Stimulated activated CD4-positive, alpha-beta T cell treated with anti-CD3 and anti-CD28 coated beads, Interleukin-4, amount 100 ng/mL, for 4 hours (primary cell): ENCODE measurements around the gene RAP1GAP.

Experiments
- DNase-seq, 2 experiments: peaks; one replicate each; pipeline ENCODE4 v3.0.0-alpha.2; 2020

The RAP1GAP gene

DNA sequence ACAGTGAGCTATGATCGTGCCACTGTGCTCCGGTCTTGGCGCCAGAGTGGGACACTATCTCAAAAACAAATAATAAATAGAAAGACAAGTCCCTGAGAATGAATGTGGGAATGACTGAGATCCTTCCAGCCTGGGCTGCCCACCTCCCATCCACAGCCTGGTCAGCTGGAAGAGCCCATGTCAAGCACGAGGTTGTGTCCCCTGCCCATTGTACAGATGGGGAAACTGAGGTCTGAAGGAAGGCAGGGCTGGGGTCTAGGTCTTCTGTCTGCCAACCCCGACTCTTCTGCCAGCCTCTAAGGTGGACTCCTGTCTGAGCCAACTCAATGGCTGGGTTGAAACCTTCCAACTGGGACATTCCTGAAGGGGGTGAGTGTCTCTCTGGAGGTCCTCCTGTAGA, 79.5 kb downstream of the RAP1GAP start:
- no peak for DNase-seq

DNA sequence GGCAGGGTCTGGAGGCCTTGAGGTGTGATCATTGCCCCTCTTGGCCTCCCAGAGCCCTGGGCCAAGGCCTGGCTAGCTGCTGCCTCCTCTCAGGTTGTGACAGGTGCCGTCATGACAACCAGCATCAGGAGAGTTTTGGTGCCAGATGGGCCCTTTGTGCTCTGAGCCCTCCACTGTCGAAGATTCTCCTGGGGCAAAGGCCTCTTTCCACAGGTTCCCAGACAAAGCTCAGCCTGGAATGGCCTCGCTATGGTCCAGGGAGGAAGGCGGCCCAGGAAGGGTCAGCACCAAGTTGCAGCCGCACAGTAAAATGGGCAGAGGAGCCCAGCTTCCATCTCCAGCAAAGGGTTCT, 81.6 kb downstream of the RAP1GAP start:
- DNase-seq, result no peak

DNA sequence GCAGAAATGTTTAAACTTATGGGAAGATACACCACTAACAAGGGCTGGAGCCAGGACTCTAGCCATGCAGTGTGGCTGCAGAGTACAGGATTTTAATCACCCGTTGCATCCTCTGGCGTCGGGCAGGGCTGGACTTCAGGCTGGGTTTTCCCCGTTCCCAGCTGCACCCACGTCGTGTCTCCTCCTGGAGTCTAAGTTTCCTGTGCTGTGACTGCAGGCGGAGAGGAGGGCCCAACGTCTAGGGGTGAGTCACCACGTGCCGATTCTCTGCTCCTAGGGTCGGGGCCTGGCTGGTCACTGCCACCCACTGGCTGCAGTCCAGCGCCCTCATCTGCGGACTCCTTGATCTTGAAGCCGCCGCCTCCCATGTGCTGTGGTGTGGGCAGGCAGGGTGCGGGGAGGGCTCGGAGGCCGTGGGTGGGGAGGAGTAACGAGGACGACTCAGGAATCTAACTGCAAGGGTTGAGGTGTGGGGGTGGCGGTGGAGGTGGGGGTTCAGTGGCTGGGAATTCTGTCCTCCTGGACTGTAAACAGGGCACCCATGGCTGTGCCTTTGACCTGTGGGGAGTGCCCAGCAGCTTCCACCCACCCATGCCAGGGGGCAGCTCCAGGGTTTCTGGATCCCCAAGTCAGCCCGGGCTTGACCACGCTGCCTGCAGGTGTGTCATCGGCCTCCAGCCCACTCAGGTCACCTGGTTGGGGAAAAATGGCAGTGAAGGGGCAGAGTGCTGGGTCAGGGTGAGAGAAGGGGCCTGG, 82.1 kb downstream of the RAP1GAP start:
- no peak for DNase-seq

DNA sequence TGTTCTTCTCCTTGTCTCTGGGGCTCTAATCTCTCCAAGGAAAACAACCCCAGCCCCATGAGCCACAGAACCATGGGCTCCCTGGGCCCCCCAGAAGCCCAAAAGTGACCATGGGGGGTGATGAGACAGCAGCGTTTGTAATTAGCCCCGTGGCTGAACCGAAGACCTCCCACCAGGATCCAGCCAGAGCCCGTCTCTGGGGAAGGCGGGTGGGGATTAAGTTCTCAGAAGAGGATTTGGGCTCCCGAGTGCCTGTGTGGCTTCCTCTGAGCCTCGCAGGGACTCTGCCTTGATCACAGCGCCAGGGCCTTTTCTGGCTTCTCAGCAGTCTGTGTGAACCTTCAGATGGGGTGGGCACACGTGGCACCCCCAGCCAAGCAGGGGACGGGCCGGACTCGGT, 82.9 kb downstream of the RAP1GAP start:
- no peak for DNase-seq

GRCh38 chr1:21585037-21585436, 84.1 kb downstream of the RAP1GAP start:
- no peak for DNase-seq

DNA sequence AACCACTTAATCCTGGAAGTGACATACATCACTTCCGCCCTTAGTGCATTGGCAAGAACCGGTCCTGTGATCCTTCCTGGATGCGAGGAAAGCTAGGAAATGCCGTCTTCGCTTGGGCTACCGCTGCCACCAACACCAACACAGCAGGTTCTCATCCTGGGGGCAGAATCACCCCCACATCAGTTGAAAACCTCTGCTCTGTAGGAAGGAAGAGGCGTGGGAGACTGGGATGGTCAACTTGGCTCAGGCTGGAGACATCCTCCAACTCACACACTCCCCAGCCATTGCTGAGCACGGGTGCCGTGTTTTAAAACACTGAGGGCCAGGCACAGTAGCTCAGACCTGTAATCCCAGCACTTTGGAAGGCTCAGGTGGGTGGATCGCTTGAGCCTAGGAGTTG, 85.1 kb downstream of the RAP1GAP start:
- DNase-seq, result no peak

GRCh38 chr1:21579791-21580190, 89.4 kb downstream of the RAP1GAP start:
- DNase-seq, result no peak

DNA sequence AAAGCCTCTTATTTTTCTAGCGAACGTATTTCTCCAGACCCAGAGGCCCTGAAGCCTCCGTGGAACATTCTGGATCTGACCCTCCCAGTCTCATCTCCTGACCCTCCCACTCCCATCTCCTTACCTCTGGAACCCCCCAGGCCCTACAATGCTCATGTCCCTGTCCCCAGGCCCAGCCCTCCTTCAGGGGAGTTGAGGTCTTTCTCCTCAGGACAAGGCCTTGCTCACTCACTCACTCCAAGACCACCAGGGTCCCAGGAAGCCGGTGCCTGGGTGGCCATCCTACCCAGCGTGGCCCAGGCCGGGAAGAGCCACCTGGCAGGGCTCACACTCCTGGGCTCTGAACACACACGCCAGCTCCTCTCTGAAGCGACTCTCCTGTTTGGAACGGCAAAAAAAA, 91.2 kb downstream of the RAP1GAP start:
- no peak for DNase-seq

- DNase-seq, result no peak
Observed at GRCh38 chr1:21577324-21577723, 91.8 kb downstream of the RAP1GAP start.

DNA sequence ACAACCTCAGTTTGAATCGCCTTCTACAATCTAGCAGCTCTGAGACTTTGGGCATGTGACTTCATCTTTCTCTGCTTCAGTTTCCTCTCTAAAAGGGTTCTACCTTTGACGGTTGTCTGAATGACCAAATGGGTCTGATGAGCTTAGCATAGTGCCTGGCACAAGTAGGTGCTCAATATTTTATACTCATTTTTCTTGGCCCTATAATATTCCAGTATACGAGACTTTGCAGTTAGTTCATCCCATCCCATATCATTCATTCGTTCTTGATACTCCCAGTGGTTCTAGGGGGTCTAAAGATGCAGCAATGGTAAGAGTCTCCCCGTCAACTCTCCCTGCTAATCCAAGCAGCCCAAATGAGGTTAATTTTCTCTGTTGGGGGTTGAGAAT, 92.4 kb downstream of the RAP1GAP start:
- no peak for DNase-seq

DNA sequence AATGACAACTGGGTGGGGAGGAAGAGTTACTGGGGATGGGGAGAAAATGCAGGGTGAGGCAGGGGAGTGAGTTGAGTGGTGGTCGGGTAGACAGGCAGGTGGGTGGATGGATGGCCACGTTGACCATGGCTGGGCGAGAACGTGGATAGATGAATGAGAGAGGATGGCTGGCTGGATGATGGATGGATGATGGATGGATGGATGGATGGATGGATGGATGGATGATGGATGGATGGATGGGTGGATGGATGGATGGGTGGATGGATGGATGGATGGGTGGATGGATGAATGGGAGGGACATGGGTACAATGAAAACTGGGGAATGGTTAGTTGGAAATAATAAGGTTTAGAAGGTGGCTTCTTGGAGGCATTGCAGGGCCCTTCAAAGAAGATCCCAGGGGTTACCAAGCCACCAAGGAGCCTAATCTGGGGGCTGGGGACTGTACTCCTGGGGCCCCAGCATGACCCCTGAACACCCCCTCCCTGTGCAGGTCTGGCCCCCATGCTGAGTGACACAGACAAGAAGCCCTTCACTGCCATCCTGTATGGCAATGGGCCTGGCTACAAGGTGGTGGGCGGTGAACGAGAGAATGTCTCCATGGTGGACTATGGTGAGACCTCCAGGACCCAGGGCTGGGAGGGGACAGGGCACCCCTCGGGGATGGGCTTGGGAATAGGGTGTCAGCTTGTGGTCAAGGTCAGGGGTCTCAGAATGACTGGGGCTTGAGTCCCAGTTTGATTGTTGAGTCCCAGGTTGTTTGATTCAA, 92.9 kb downstream of the RAP1GAP start:
- DNase-seq, result no peak

GRCh38 chr1:21575351-21575942, 93.7 kb downstream of the RAP1GAP start:
- no peak for DNase-seq

GRCh38 chr1:21574466-21575151, 94.5 kb downstream of the RAP1GAP start:
- no peak for DNase-seq

DNA sequence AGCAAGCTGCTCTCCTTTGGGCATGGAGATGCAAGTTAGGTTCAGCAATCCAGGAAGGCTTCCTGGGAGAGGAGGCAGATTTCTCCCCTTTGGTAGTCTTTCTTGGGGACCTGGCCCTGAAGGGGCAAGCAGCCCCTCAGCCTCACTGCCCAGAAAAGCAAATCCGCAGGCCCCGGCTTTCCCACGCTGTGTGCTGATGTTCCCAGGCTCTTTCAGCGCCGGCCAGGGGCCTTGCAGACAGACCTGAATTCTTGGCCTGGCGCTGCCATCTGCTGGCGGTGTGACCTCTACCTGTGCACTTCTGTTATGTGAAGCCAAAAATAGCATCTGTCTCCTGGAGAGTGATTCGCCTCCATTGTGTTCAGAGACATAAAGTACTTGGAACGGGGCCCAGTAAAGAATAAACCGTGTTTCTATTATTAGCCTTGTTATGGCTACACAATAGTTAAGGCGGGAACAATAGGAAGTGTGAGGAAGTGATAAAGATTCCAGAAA, 95.1 kb downstream of the RAP1GAP start:
- peak in 1 of 2 experiments; percentile 6 for DNase-seq

GRCh38 chr1:21573475-21573874, 95.7 kb downstream of the RAP1GAP start:
- DNase-seq, result no peak

GRCh38 chr1:21572735-21573277, 96.4 kb downstream of the RAP1GAP start:
- no peak for DNase-seq

- DNase-seq, result no peak
Observed at GRCh38 chr1:21572221-21572620, 96.9 kb downstream of the RAP1GAP start.

DNA sequence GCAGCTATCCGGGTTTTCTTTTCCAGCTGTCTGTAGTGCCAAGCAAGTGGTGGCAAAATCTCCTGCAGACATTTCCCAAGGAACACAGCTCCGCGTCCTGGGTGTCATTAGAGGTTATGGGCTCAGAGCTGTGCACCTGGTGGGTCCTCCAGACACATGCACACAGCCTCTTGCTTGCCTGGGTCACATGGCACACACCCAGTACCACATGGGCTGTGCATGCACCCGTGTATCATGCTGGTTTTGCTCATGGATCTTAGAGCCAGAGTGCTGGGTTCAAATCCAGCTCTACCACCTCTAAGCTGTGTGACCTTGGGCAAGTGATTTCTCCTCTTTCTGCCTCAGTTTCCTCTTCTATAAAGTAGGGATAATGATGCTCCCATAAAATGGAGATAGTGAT, 98.3 kb downstream of the RAP1GAP start:
- no peak for DNase-seq

GRCh38 chr1:21570528-21570875, 98.7 kb downstream of the RAP1GAP start:
- DNase-seq, result no peak

DNA sequence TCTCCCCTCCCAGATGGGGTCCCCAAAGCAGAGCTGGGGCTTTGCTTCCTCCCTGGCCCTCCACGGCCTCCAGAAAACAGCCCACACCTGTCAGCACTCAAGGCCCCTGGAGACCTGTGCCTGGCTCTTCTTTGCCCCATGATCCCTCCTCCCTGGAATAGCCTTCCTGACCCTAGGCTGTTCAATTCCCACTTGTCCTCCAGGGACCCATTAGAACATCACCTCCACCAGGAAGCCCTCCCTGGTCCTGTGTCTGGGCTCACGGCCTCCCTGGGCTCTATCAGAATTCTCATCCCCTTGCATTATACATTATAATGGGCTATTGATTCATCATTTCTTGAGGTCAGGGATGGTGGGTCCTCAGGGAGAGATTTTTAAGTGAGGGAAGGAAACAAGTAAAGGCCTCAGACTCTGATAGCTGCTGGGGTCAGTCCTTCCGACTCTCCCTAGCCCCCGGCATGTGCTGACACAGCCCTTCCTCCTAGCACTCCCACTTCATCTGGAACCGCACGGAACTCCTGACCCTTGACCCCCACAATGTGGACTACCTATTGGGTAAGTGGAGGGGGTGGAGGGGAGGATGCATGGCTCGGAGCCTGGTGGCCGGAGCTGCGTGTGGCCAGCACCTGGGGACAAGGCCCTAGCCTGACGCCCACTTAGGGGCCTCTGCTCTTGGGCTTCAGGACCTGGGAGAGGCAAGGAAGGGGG, 99.2 kb downstream of the RAP1GAP start:
- no peak for DNase-seq

- no peak for DNase-seq
Observed at GRCh38 chr1:21568809-21569385, 100.3 kb downstream of the RAP1GAP start.
